ENCODE results near the gene FUT9.

The FUT9 gene

DNA sequence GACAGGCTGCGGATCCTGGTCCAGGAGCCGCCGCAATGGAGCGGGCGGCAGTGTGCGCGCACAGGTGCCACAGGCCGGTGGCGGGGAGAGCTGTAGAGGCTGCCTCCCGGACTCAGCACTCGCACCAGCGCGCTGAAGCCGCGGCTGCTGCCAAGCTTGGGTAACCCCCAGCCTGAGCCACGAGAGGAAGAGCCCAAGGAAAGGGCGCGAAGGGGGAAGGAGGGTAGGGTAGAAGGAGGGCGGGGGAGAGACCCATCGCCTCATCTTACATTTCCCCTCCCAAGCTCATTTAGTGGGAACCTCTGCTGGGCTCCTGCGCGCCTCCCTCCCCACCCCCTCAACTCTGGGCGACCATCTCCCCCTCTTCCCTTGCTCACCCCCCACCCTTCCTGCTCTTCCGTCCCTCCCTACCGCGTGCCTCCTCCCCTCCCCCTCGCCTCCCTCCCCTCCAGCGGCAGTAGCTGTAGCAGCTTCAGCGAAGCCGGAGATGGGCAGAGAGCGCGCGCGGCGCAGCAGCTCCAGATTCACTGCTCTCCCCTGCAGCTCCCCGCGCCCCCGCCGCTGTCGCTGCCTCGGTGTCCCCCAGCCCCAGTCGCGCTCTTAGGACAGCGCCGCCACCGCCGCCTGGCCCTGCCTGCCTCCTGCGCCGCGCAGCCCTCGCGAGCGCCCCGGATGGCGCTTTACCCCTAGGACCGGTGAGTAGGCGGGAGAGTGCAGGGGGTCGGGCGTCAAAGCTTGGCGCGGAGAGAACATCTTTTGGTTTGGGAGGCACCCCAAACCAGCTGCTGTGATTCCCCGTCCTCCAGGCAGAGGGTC is at the start of gene FUT9:
TSS of gene FUT9 (plus strand) at position 457 of the 816 bp plus-strand sequence. CDS start 187,182 bp downstream, outside the sequence.
- DNase-seq: no peak
- TF ChIP-seq POLR2A (IDR thresholded peaks at IDR 0.05; ENCODE audit: low read length) (no peak), GATA1 (IDR thresholded peaks at IDR 0.05; ENCODE audit: low read depth, low read length) (no peak)

DNA sequence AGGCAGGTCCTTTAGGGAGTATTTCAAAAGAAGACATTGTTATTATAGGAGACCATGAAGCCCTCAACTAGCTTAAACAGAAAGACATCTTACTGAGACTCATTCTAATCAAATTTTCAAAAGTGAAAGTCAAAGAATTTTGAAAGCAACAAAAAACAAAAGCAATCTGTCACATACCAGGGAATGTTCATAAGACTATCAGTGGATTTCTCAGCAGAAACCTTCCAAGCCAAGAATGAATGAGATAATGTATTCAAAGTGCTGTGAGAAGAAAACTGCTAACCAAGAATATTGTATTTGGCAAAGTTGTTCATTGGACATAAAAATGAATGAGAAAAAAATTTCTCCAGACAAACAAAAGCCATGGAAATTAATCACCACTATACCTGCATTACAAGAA is 48.2 kb upstream of the FUT9 start:
- TF ChIP-seq GATA1 (IDR thresholded peaks at IDR 0.05; ENCODE audit: low read depth, low read length) (no peak), POLR2A (IDR thresholded peaks at IDR 0.05; ENCODE audit: low read length) (no peak)
- no peak for DNase-seq

DNA sequence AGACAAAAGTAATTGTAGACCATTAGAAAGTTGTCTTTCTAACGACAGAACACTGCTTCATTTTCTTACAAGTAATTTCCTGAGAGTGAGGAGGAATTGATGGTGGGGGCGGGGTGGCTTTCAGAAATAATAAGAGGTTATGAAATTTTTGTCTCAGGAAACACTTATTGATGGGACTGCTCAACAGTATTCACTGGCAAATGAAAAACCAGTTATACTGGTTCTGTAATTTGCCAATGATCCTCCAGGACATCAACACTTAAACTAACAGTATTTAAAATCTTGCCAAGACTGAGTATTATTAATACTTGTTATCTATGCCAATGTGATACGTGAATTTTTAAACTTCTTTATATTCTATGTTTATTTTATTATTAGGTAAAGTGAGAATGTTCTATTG is 41.8 kb upstream of the FUT9 start:
- DNase-seq: no peak

DNA sequence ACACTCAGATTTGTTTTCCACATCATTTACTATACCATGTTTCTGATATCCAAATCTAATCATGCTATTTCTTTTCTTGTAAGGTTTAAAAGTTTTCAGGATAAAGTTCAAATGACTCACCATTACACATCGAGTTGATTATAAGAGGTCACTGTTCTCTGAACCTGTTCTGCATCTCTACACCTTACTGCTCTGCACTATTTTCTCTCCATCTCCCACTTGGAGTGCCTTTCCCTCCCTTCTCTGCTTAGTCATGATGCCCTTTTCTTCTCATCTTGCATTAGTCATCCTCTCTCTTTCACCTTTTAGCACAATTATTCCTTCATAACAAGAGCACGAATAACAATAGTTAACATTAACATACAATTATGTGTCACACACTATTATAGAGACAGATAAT is 37.5 kb upstream of the FUT9 start:
- TF ChIP-seq GATA1 (IDR thresholded peaks at IDR 0.05; ENCODE audit: low read depth, low read length): no peak
- TF ChIP-seq POLR2A (IDR thresholded peaks at IDR 0.05; ENCODE audit: low read length): no peak
- no peak for DNase-seq

More for the DNA sequence above, 41.8 kb upstream of the FUT9 start:
- TF ChIP-seq GATA1 (IDR thresholded peaks at IDR 0.05; ENCODE audit: low read depth, low read length) (no peak), POLR2A (IDR thresholded peaks at IDR 0.05; ENCODE audit: low read length) (no peak)

DNA sequence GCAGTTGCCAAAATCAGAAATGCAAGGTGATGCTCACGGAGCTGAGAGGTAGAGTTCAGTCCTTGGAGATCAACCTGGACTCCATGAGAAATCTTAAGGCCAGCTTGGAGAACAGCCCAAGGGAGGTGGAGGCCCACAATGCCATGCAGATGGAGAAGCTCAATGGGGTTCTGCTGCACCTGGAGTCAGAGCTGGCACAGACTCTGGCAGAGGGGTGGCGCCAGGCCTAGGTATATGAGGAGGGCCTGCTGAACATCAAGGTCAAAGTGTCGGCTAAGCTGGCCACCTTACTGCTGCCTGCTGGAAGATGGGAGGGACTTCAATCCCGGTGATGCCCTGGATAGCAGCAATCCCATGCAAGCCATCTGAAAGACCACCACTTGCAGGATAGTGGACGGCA is 23.9 kb upstream of the FUT9 start:
- TF ChIP-seq POLR2A (IDR thresholded peaks at IDR 0.05; ENCODE audit: low read length) (no peak), GATA1 (IDR thresholded peaks at IDR 0.05; ENCODE audit: low read depth, low read length) (no peak)
- DNase-seq: no peak

DNA sequence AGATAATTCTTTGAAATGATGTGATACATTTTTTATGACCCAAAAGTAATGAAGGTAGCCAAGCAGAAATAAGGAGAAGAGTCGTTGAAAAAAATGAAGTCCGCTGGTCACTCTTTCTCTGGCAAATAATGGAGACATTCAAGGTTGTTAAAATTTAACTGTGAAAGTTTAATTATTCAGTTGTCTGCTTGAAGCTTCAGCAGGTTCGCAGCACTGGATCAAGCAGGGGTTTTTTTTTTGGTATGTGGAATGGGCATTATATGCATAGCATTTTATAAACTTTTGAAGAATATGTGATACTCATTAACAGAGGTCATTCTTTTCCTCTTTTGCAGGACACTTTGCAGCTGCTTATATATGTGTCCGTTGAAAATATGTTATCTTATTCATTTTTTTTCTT is 21.6 kb upstream of the FUT9 start:
- no peak for DNase-seq
- TF ChIP-seq POLR2A (IDR thresholded peaks at IDR 0.05; ENCODE audit: low read length) (no peak), GATA1 (IDR thresholded peaks at IDR 0.05; ENCODE audit: low read depth, low read length) (no peak)

DNA sequence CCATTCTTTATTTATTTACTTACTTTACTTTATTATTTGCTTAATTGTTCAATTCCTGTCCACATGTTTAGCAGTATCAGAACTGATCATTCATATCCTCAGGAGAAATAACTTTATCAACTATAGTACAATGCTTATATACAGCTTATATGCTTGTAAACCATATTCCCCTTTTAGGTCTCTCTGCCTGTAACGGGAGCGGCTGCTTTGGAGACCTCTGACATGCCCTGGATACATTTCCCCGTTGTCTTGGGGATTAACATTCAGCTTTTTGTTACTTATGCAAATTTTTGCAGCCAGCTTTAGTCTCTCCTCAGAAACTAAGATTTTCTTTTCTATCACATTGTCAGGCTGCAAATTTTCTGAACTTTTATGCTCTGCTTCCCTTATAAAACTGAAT is 17.6 kb upstream of the FUT9 start:
- DNase-seq: no peak
- TF ChIP-seq GATA1 (IDR thresholded peaks at IDR 0.05; ENCODE audit: low read depth, low read length) (no peak), POLR2A (IDR thresholded peaks at IDR 0.05; ENCODE audit: low read length) (no peak)

DNA sequence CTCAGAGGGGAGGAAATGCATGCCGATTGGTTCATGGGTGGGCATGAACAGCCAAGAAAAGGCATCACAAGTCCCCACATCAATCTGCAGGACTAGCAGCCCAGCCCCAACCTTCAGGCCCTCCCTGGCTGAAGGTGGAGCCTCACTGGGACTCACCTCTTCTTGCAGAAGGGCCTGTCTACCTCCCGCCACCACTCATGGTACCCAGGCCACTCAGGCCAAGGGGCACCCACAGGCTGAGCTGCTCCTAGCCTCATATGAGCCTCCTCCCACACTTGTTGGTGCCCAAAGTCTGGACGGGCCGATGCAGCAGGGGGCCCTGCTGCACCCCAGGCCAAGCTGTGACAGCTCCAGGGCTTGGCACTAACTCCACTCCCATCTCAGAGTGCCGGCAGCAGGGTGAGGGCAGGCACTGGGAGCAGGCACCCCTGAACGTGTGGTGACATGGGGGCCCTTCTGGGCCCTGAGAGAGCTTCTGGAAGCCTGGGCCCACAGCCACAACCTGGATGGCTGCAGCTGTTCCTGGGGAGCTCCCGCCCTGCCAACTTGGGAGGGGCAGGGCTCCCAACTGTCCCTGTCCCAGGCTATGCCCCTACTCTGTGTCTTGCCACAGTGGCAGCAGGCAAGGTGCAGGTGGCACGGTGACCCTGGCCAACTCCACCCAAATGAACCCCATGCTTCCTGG is 13.7 kb upstream of the FUT9 start:
- no peak for DNase-seq

DNA sequence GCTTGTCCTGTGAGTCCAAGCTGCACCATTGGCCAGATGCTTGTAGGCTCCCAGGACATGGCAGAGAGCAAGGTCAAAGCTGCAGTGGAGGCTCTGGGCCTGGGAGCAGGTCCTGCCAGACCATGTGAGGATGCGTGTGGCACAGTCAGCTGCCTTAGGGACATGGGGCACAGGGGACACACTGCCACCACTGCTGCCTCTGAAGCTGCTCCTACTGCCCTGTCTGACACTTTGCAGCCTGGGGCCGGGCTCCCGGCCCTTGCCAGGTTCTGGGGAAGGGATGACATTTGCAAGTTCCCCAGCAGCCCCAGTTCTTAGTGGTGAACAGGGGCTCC is 13.2 kb upstream of the FUT9 start:
- no peak for TF ChIP-seq GATA1 (IDR thresholded peaks at IDR 0.05; ENCODE audit: low read depth, low read length)
- TF ChIP-seq POLR2A (IDR thresholded peaks at IDR 0.05; ENCODE audit: low read length): no peak
- DNase-seq: no peak

More for the DNA sequence above, 13.7 kb upstream of the FUT9 start:
- TF ChIP-seq GATA1 (IDR thresholded peaks at IDR 0.05; ENCODE audit: low read depth, low read length) (no peak), POLR2A (IDR thresholded peaks at IDR 0.05; ENCODE audit: low read length) (no peak)

DNA sequence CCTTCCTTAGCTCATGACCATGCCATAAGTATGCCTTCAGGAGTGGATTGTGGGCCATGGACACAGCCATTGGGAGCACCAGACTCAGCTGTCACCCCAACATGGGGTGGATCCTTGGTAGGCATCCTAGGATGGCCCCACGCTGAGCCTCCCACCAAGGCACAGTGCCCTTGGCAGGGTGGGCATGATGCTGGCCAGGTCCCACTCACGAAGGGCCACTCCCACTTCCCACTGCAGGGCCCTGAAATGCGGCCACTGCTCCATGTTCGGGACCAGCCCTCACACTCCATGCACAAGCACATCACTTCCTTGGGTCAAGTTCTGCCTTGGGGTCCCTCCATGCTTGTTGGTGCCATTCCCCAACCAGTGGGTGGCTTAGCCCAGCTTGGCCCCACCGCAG is 12.9 kb upstream of the FUT9 start:
- DNase-seq: no peak
- TF ChIP-seq GATA1 (IDR thresholded peaks at IDR 0.05; ENCODE audit: low read depth, low read length) (no peak), POLR2A (IDR thresholded peaks at IDR 0.05; ENCODE audit: low read length) (no peak)

DNA sequence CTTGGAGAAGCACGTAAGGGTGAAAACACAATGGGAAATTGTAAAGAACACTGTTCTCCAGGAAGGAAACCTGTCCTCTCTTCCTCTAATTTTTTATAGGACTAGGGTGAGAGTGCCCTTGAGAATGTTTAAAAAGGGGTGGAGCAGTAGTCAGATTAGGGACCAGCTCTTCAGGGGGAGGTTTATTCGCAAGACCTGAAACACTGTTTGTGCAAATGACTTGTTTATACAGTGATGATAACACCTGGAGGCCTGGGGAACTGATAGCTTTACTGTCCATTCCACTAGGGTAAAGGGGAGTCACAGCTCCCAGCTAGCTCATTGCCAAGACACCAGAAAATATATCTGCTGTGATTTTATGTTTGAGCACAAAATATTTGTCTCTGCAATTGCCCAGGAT is 8.1 kb upstream of the FUT9 start:
- no peak for DNase-seq
- TF ChIP-seq GATA1 (IDR thresholded peaks at IDR 0.05; ENCODE audit: low read depth, low read length) (no peak), POLR2A (IDR thresholded peaks at IDR 0.05; ENCODE audit: low read length) (no peak)

DNA sequence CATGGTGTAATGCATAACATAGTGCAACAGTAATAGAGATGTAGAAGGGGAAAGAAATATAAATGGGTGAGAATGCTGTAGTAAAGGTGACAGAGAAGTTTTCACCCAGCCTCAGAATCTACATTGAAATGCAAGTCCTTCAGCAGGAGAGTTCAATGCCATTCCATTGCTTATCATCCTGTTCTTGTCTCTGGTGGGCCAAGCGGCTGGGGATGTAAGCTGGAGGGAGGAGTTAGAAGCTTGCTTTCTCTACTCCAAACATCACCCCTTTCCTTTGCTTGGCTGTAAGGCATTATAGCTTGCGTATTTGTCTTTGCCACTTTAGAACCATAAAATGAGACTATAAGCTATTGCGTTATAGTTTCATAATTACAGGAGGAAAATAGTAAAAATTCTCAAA is 2.2 kb upstream of the FUT9 start:
- DNase-seq: no peak
- TF ChIP-seq POLR2A (IDR thresholded peaks at IDR 0.05; ENCODE audit: low read length) (no peak), GATA1 (IDR thresholded peaks at IDR 0.05; ENCODE audit: low read depth, low read length) (no peak)

DNA sequence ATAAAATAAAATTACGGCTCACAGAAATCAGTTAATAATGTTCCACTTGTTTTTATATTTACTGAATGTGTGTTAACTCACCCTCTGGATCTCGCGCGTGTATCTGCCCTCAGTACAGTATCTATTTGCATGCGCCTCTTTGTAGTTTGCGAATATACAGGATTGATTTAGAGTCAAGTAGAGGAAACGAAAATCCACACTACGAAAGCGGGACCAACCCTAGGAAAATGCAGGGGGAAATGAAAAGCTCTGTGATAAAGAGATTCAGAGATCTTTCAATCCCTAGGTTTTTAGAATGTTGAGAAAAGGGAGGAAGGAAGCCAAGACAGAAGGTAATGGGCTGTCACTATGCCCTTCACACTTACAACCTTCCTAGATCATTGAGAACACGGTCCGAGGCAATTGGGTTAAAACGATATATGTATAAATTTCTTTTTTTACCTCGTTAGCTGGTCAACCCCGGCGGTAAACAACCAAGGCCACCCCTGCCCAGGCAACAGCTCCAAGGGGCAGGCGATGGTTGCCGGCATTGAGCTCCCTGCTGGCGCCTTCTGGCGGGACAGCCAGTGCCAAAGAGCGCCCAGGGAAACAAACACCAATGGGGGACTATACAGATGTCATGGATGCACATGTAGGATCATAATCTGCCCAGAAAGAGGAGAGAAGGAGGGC is 792 bp upstream of the FUT9 start:
- DNase-seq: no peak
- TF ChIP-seq GATA1 (IDR thresholded peaks at IDR 0.05; ENCODE audit: low read depth, low read length) (no peak), POLR2A (IDR thresholded peaks at IDR 0.05; ENCODE audit: low read length) (no peak)

DNA sequence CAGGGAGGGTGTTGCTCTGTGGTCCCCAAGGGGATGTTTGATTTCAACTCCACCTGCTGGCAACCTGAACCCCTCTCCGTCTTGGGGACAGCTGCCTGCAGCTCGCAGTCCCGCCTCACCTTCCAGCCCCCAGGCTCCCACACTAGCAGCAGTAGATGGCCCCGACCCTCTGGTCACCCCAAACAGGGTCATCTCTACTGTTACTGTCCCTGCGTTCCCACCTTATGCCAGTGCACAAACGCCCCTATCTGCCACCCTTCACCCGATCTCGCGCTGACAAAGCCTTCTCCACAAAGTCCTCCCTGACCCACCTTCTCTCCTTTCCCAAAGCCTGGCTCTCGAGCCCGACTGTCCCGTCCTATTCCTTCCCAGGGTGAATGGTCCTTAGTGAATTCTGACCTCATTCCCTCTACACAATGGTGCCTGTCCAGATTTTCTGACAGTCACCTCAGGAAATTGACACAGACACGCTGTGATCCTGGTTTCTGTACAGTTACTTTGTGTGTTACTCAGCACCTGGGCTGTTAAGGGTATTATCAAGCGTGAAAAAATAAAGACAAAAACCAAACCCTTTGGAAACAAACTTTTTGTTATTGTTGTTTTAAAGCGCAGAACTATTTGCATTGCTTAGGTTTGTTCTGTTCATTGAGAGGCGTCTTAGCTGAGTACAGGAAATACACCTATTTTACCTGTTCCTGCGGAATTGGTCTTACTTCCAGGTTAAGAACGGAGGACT is 728 bp downstream of the FUT9 start:
- no peak for DNase-seq
- TF ChIP-seq POLR2A (IDR thresholded peaks at IDR 0.05; ENCODE audit: low read length): no peak
- TF ChIP-seq GATA1 (IDR thresholded peaks at IDR 0.05; ENCODE audit: low read depth, low read length): no peak
